Adrenal gland (tissue), 12 donors: ENCODE results near the gene BICD1. TPM values are rescaled to one million over a fixed set of nuclear protein-coding genes. Genes with fewer than 3 reads are reported as not detected.

Source experiments
- DNase-seq, 7 donors: peaks; one replicate each; pipeline ENCODE4 v3.0.0-alpha.2; 2019 to 2020
- H3K27ac ChIP-seq, 5 donors: fragments of 200-600 bp; sonication (generic) in 4 of 5; 1 replicate in 3 of 5; 2 replicates in 2 of 5; pipeline versions ENCODE4 v1.5.1 to v1.8.0; 2016 to 2020; ENCODE audit warnings: mild to moderate bottlenecking in 1 of 5
- H3K27me3 ChIP-seq: fragments of 200-600 bp; 2 replicates; pipeline ENCODE4 v1.8.0; 2021
- H3K36me3 ChIP-seq, 2 donors: fragments of 200-600 bp; replicated peaks in 1 of 2; 1 replicate in 1 of 2; 2 replicates in 1 of 2; pipeline versions ENCODE4 v1.5.1 to v1.8.0; 2018 to 2022
- H3K4me1 ChIP-seq, 2 donors: fragments of 200-600 bp; replicated peaks in 1 of 2; 1 replicate in 1 of 2; 2 replicates in 1 of 2; pipeline versions ENCODE4 v1.5.1 to v1.8.0; 2018 to 2021
- H3K4me3 ChIP-seq, 4 donors: fragments of 200-600 bp; sonication (generic) in 3 of 4; one replicate each; pipeline ENCODE4 v1.5.1; 2016 to 2018
- H3K9me3 ChIP-seq, 3 donors: fragments of 200-600 bp; sonication (generic) in 1 of 3; replicated peaks in 1 of 3; 1 replicate in 2 of 3; 2 replicates in 1 of 3; pipeline versions ENCODE4 v1.5.1 to v1.8.0; 2016 to 2021
- POLR2A ChIP-seq, 2 donors: fragments of 450-650 bp; IDR thresholded peaks; one replicate each; pipeline ENCODE4 v1.6.1; 2017; ENCODE audit warnings: antibody characterized with exemption in 2 of 2, mild to moderate bottlenecking in 2 of 2, moderate library complexity in 1 of 2
- WGBS, 4 donors: extraction: QIAGEN DNeasy Blood & Tissue Kit in 2 of 4; methylation state at CpG; one replicate each; pipeline versions ENCODE4 v1.1.5 to v1.1.7; 2013 to 2017; 5-methylcytosine and 5-hydroxymethylcytosine counted together
- intact Hi-C, 2 donors: fragments of 100-400 bp; cut with DNase I; formaldehyde crosslinking; loops; one replicate each; pipeline versions ENCODE4 v1.14.1 to v1.15.0; 2022 to 2023
- polyA plus RNA-seq, 3 donors: library from polyadenylated mRNA; stranded (reverse); fragments of 200-250 nt in 2 of 3; fragments of 350-450 nt in 1 of 3; fragmentation: Illumina TruSeq in 1 of 3; extraction: RNeasy Lipid Tissue Mini Kit (QIAGEN cat#74804) in 1 of 3; gene quantifications; one replicate each; pipeline ENCODE4 v1.2.3, GENCODE V29; 2013 to 2014
- total RNA-seq, 9 donors: library from RNA; depleted of rRNA in 4 of 9; stranded (reverse); fragments of >200 nt in 4 of 9; fragments of 120-200 nt in 1 of 9; fragmentation: NEBNext Ultra II Directional in 1 of 9; extraction: Animal tissue kit (Norgen Biotek cat#: 25700) in 1 of 9; gene quantifications; one replicate each; pipeline versions ENCODE4 v1.1.0 to v1.2.4, GENCODE V29; 2013 to 2023
- TF ChIP-seq, protein P1 (sequence below), 6 experiments: fragments of 450-650 bp in 4 of 6; fragments of 200-600 bp in 2 of 6; sonication (generic) in 1 of 6; IDR thresholded peaks; 1 replicate in 5 of 6; 2 replicates in 1 of 6; pipeline versions ENCODE4 v1.5.1 to v1.8.0; 2016 to 2021; ENCODE audit warnings: antibody characterized with exemption in 6 of 6, mild to moderate bottlenecking in 2 of 6, moderate library complexity in 1 of 6
- donor health status: healthy with polysubstance abuse.
- donor health status: Bipolar disorder and iron deficiency.
- donor health status: DM: yes; HTN: yes; CAD: no.
- donor health status: DM: no; HTN: no; CAD: no.
- donor health status: DM: no; HTN: no; CAD: no.
- donor health status: DM: yes; HTN: yes; CAD: no.

BICD1 gene
- total and polyA plus RNA-seq, 12 donors = 2.9 to 18.2 (median 9.4) TPM

DNA sequence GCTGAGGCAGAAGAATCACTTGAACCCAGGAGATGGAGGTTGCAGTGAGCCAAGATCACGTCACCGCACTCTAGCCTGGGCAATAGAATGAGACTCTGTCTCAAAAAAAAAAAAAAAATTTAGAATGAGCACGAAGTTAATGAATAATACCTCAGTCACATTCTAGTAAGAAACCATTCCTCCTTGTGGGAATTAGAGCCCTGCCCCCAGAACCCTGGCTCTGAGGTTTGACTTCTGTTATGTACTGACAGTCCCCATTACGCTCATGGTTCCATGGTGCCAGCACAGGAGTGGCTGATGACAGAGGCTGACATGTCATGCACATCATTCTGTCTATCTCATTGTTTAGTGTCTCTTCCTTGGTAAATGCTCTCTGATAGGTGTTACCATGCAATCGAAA lies 160.1 kb downstream of the BICD1 start:
- Histone ChIP-seq H3K27me3 (no peaks in the 10 kb centered on the region), H3K4me1 (peaks cover 5 to 13% of the 10 kb centered on the region in 2 donors), H3K9me3 (no peaks in the 10 kb centered on the region), H3K36me3 (no peaks in the 10 kb centered on the region), H3K27ac (no peak overlapping the region), H3K4me3 (no peak overlapping the region)
- 93 to 95% (median 94%) methylated on average over 5 of the region's 5 CpGs for WGBS, 4 donors
- no peak for TF ChIP-seq POLR2A (IDR thresholded peaks at IDR 0.05)
- TF ChIP-seq, protein P1, sequence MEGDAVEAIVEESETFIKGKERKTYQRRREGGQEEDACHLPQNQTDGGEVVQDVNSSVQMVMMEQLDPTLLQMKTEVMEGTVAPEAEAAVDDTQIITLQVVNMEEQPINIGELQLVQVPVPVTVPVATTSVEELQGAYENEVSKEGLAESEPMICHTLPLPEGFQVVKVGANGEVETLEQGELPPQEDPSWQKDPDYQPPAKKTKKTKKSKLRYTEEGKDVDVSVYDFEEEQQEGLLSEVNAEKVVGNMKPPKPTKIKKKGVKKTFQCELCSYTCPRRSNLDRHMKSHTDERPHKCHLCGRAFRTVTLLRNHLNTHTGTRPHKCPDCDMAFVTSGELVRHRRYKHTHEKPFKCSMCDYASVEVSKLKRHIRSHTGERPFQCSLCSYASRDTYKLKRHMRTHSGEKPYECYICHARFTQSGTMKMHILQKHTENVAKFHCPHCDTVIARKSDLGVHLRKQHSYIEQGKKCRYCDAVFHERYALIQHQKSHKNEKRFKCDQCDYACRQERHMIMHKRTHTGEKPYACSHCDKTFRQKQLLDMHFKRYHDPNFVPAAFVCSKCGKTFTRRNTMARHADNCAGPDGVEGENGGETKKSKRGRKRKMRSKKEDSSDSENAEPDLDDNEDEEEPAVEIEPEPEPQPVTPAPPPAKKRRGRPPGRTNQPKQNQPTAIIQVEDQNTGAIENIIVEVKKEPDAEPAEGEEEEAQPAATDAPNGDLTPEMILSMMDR (IDR thresholded peaks at IDR 0.05) = no peak
- intact Hi-C loops = no loop called here
- no peak for DNase-seq

DNA sequence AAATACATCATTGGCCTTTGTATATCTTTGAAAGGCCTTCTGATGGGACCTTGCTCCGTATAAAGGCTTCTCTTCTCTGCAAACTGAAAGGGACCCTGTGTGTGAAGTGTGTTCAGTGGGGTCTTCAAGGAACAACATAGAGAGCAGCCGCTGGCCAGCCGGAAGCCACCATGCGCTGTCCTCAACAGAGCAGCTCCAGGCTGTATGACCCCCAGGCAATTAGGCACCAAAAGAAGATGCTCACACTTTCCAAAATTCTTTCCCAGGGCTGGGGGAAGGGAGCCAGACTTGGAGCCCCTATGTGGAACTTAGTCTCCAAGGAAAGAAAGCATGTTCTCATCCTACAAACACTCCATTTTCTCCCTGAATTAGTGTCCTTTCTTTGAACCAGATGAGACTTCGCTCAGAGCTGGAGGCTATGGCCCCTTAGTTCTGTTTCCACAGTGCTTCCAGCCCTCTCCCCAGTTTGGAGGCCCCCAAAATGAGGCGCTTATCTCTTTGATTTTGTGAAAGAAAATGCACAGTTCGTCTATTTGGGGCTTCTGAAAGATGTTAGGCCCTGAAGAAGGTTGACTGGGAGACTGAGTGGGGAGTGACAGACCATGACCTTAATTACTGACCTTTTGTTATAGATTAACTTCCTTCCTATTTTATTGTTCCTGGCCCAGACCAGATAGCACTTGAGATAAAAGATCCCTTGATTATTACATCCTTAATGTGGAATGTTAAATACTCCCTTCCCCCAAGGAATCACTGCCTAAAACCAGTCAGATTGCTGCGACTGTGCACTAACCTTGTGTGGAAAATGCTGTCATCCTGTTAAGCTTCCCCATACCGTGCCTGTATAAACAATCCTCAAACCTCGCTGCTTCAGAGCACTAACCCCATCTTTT lies 164.4 kb downstream of the BICD1 start:
- WGBS, 4 donors = 56 to 69% (median 60%) methylated on average over 10 of the region's 10 CpGs
- Histone ChIP-seq H3K27me3 (no peaks in the 10 kb centered on the region), H3K27ac (peak overlapping the region in 1 of 5 donors; percentile 34), H3K36me3 (no peaks in the 10 kb centered on the region), H3K4me3 (no peak overlapping the region), H3K9me3 (no peaks in the 10 kb centered on the region), H3K4me1 (peaks cover 5 to 18% of the 10 kb centered on the region in 2 donors)
- intact Hi-C loops = no loop called here
- TF ChIP-seq, protein P1 (IDR thresholded peaks at IDR 0.05) = no peak
- no peak for TF ChIP-seq POLR2A (IDR thresholded peaks at IDR 0.05)
- peak in 4 of 7 donors; percentile 8 to 18 (median 16) for DNase-seq

DNA sequence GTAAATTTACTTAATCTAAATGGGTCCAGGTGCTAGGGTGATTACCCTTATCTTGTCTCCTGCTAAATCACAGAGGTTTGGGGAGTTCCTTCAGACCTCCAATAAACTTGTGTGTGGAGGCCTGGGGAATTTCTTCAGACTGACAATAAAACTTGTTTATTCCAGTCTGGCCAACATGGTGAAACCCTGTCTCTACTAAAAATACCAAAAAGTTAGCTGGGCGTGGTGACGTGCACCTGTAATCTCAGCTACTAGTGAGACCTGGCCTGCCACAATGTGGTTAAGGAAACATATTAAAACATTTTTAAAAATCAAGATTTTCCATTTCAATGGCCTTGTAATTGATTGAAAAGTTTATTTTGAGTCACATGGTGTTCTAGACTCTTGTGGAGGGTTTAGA lies 165.8 kb downstream of the BICD1 start:
- 94 to 100% (median 98%) methylated on average over 2 of the region's 2 CpGs for WGBS, 4 donors
- Histone ChIP-seq H3K27me3 (no peaks in the 10 kb centered on the region), H3K4me3 (no peak overlapping the region), H3K9me3 (no peaks in the 10 kb centered on the region), H3K4me1 (peaks cover 5 to 18% of the 10 kb centered on the region in 2 donors), H3K36me3 (no peaks in the 10 kb centered on the region), H3K27ac (no peak overlapping the region)
- intact Hi-C loops = no loop called here
- DNase-seq = no peak
- TF ChIP-seq, protein P1 (IDR thresholded peaks at IDR 0.05) = no peak
- TF ChIP-seq POLR2A (IDR thresholded peaks at IDR 0.05) = no peak

DNA sequence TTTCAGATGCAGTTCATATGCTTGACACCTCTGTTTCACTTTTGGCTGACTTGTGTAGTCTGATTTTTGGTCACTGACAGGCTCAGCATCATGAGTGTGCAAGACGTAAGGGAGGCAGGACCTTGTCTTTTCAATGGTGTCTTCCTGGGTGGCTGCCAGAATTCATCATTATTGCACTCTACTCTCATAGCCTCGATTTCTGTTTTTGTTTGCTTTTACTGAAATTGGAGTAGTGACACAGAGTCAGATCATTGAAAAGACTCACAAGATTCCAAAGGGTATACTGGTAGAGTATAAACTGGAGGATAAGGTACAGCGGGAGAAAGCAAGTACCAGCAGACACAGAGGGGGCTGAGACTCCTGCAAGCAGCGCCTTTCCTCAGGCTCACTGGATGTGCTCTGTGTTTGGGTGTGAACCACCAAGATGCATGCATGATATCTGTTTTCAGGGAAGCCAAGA lies 166.4 kb downstream of the BICD1 start:
- WGBS, 4 donors = 70 to 78% (median 73%) methylated on average over 4 of the region's 4 CpGs

More for the DNA sequence above, 166.4 kb downstream of the BICD1 start:
- intact Hi-C loops = no loop called here
- no peak overlapping the region for H3K4me3 ChIP-seq
- no peak overlapping the region for H3K27ac ChIP-seq
- H3K9me3 ChIP-seq = no peaks in the 10 kb centered on the region
- peaks cover 5 to 18% of the 10 kb centered on the region in 2 donors for H3K4me1 ChIP-seq
- TF ChIP-seq, protein P1 (IDR thresholded peaks at IDR 0.05) = no peak
- no peak for TF ChIP-seq POLR2A (IDR thresholded peaks at IDR 0.05)
- no peaks in the 10 kb centered on the region for H3K36me3 ChIP-seq
- no peak for DNase-seq
- no peaks in the 10 kb centered on the region for H3K27me3 ChIP-seq
